Placental epithelial cell (primary cell): Measurements from ENCODE around the gene ANKRD26. TPM values are rescaled to one million over a fixed set of nuclear protein-coding genes. Genes with fewer than 3 reads are reported as not detected.

Experiments
- small RNA-seq: library from RNA; depleted of rRNA; stranded (forward); fragments of <200 nt; gene quantifications from one replicate; pipeline ENCODE3, GENCODE V24; 2012
- total RNA-seq: library from RNA; depleted of rRNA; stranded (reverse); fragments of >200 nt; gene quantifications from 2 replicates; pipeline ENCODE4 v1.2.3, GENCODE V29; 2012

ANKRD26 gene
- 7.2 and 10.6 TPM in 2 replicates for total RNA-seq

DNA sequence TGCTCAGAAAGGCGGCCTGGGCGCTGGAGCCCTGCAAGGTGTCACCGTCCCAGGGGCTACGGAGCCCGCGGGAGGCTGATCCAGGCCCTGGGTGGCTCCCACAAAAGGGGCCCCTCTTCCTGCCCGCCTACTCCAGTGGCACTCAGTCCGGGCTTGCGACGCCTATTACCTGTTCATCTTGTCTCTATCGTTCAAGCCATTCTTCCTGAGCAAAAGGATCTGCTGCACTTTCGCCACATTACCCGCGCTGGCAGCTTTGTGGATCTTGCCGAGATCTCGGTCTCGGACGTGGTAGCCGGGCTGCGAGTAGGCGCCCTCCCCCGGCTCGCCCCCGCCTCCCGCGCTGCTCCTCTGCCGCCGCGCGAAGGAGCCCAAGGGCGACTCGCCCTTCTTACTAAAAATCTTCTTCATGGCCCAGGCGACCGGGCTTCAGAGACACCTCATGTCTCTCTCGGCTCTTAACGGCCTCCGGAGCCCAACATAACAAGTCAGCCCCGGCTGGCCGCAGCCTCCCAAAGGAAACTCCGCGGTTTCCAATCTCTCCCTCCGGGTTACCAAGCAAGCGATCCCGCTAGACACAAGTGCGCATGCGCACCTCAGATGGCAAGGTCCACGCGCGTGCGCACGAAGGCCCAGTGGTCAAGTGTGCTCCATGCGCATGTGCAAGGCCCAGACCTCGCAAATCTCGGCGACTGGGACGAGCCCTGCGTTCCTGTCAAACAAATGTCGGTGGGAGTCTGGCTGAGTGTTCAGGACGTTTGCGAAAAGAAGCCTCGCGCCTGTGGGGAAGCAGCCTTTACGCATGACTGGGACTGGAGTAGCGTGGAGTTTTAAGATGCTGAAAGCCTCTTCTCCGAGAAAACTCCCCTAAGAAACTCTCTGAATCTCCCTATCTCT, at the start of gene ANKRD26:
Gene ANKRD26 (minus strand): TSS at position 579 of the 897 bp plus-strand sequence. CDS start 168 bp downstream, at position 411.

Small RNA genes within 50 kb of the gene (small RNA-seq; reads per million reads assigned to genes)
- 0.17 reads per million for gene RNU6-490P

Other genes starting within 250 kb of the ANKRD26 start
- gene ABI1, start 239.5 kb downstream of the ANKRD26 start, total RNA-seq = 66.7 and 94.7 TPM in 2 replicates
- gene YME1L1, start 53.9 kb upstream of the ANKRD26 start, total RNA-seq = 81.3 and 90.6 TPM in 2 replicates
- gene MASTL, start 54.9 kb upstream of the ANKRD26 start, total RNA-seq = 12.8 and 15.3 TPM in 2 replicates
- gene ACBD5, start 140.3 kb upstream of the ANKRD26 start, total RNA-seq = 27.5 and 29.7 TPM in 2 replicates